HepG2 (cell line): ENCODE measurements around the gene TNS1. TPM values are rescaled to one million over a fixed set of nuclear protein-coding genes. Genes with fewer than 3 reads are reported as not detected.

Experiments
- ATAC-seq: fragments of 200-7000 bp; cut with Tn5 transposase; 3 replicates; pipeline ENCODE4 v1.9.1; 2020; ENCODE audit warnings: mild to moderate bottlenecking, moderate library complexity
- BruUV-seq: library from RNA; stranded (reverse); fragments of 400-500 nt; replicated peaks from 2 replicates; lab custom pipeline; 2021; lab: Mats Ljungman, UMichigan
- CTCF ChIA-PET: fragments of 300-600 bp; formaldehyde crosslinking; extraction: SDS; loops from one replicate; lab custom pipeline; 2021; ENCODE audit warnings: low total read pairs, inconsistent platforms, low intra/inter-chr PET ratio; lab: Yijun Ruan, JAX
- POLR2A ChIA-PET: fragments of 350-600 bp; sonication (Branson Sonifier 250); formaldehyde crosslinking; loops from one replicate; lab custom pipeline; 2020; ENCODE audit warnings: antibody characterized with exemption, inconsistent platforms; lab: Yijun Ruan, JAX
- DNase-seq: peaks from one replicate; pipeline ENCODE4 v3.0.0-alpha.2; 2015; ENCODE audit warnings: low spot score
- FAIRE-seq: peaks from 3 replicates; lab custom pipeline; 2011; peaks lifted over from hg19 to GRCh38; lab: Jason Lieb, UNC
- H2AFZ ChIP-seq: one replicate; pipeline ENCODE4 v1.6.1; 2011; ENCODE audit warnings: low read length, inconsistent platforms
- H3K27ac ChIP-seq: fragments of 300-600 bp; 3 replicates; pipeline ENCODE4 v1.8.0; 2011; ENCODE audit warnings: mixed run types, mild to moderate bottlenecking, mixed read lengths, low read length, inconsistent platforms; ENCODE audit not compliant: insufficient read depth; ENCODE audit errors: extremely low read length
- H3K27me3 ChIP-seq, 2 experiments: fragments of 200-600 bp in 1 of 2; 2 replicates in 1 of 2; 3 replicates in 1 of 2; pipeline versions ENCODE4 v1.6.0 to v1.8.0; 2011; ENCODE audit warnings: low read length in 2 of 2, mild to moderate bottlenecking in 2 of 2, moderate library complexity in 2 of 2, inconsistent platforms in 1 of 2; ENCODE audit not compliant: insufficient read depth in 2 of 2, control insufficient read depth in 1 of 2
- H3K36me3 ChIP-seq, 2 experiments: fragments of 200-600 bp in 1 of 2; replicated peaks in 1 of 2; 2 replicates in 1 of 2; 3 replicates in 1 of 2; pipeline versions ENCODE4 v1.5.1 to v1.8.0; 2011; ENCODE audit warnings: low read length in 2 of 2, inconsistent platforms in 1 of 2; ENCODE audit not compliant: insufficient read depth in 2 of 2, control insufficient read depth in 1 of 2
- H3K4me1 ChIP-seq: 2 replicates; pipeline ENCODE4 v1.5.1; 2012; ENCODE audit warnings: low read length, inconsistent platforms; ENCODE audit not compliant: insufficient read depth
- H3K4me2 ChIP-seq: 2 replicates; pipeline ENCODE4 v1.6.0; 2011; ENCODE audit warnings: low read depth, low read length, inconsistent platforms
- H3K4me3 ChIP-seq, 3 experiments: fragments of 200-600 bp in 1 of 3; sonication (generic), shearing (Covaris generic) in 1 of 3; replicated peaks in 1 of 3; 2 replicates each; pipeline ENCODE4 v1.5.1; 2011 to 2016; ENCODE audit warnings: low read length in 3 of 3, inconsistent platforms in 2 of 3, low read depth in 2 of 3, mild to moderate bottlenecking in 2 of 3, control low read depth in 1 of 3, mixed read lengths in 1 of 3; ENCODE audit not compliant: insufficient read depth in 1 of 3
- H3K79me2 ChIP-seq: one replicate; pipeline ENCODE4 v1.6.1; 2011; ENCODE audit warnings: low read length, inconsistent platforms; ENCODE audit not compliant: insufficient read depth
- H3K9ac ChIP-seq: 2 replicates; pipeline ENCODE4 v1.6.0; 2011; ENCODE audit warnings: mild to moderate bottlenecking, low read depth, low read length, inconsistent platforms; ENCODE audit not compliant: insufficient read depth
- H3K9me3 ChIP-seq: 2 replicates; pipeline ENCODE4 v1.5.1; 2012; ENCODE audit warnings: mild to moderate bottlenecking, low read length
- H4K20me1 ChIP-seq: 2 replicates; pipeline ENCODE4 v1.6.0; 2011; ENCODE audit warnings: inconsistent platforms, mild to moderate bottlenecking, low read length, moderate library complexity; ENCODE audit not compliant: insufficient read depth
- AGO2 ChIP-seq: fragments of 200-400 bp; formaldehyde crosslinking; optimal IDR thresholded peaks from 2 replicates; pipeline ENCODE3; 2017; ENCODE audit warnings: mild to moderate bottlenecking, low read depth, low read length, moderate library complexity
- DNMT1 ChIP-seq: sonication (generic); formaldehyde crosslinking; IDR thresholded peaks from 2 replicates; pipeline ENCODE4 v1.5.1; 2020; ENCODE audit warnings: mild to moderate bottlenecking, missing genetic modification reagents
- ETV5 ChIP-seq: IDR thresholded peaks from 2 replicates; pipeline ENCODE4 v1.6.1; 2018; ENCODE audit warnings: missing biosample characterization, missing genetic modification reagents, inconsistent platforms, borderline replicate concordance
- PRPF4 ChIP-seq: fragments of 200-400 bp; formaldehyde crosslinking; IDR thresholded peaks from 2 replicates; pipeline ENCODE4 v1.6.1; 2016; ENCODE audit warnings: low read length, low read depth; ENCODE audit not compliant: poor library complexity, severe bottlenecking
- ZMAT3 ChIP-seq: sonication (generic); formaldehyde crosslinking; conservative IDR thresholded peaks from 2 replicates; pipeline ENCODE4 v1.7.0; 2021; ENCODE audit warnings: missing genetic modification reagents
- ZNF607 ChIP-seq: sonication (generic); formaldehyde crosslinking; IDR thresholded peaks from 2 replicates; pipeline ENCODE4 v1.5.1; 2020; ENCODE audit warnings: missing genetic modification reagents, mild to moderate bottlenecking, borderline replicate concordance
- WGBS: methylation state at CpG from one replicate; pipeline ENCODE4 v1.1.6; 2017; ENCODE audit warnings: low lambda C conversion rate; 5-methylcytosine and 5-hydroxymethylcytosine counted together
- in situ Hi-C: cut with HindIII; loops from 2 replicates; pipeline ENCODE4 v1.10.0; 2017; ENCODE audit warnings: low pct_unique_long_range_greater_than_20kb; ENCODE audit not compliant: extremely low pct_ligation_motif_present
- intact Hi-C: fragments of 100-400 bp; cut with micrococcal nuclease; formaldehyde crosslinking; loops from one replicate; pipeline ENCODE4 v1.10.0; 2022; ENCODE audit not compliant: unreplicated experiment
- polyA plus RNA-seq, 8 experiments: library from polyadenylated mRNA; depleted of rRNA in 3 of 8; stranded (reverse) in 7 of 8; unstranded in 1 of 8; fragments of >200 nt; fragmentation: Illumina TruSeq in 4 of 8; extraction: Trizol in 4 of 8; gene quantifications; 2 replicates each; pipeline versions ENCODE4 v1.2.1 to v1.2.3, GENCODE V29; 2011 to 2016; ENCODE audit warnings: low read depth in 4 of 8, missing spikeins in 1 of 8, mixed read lengths in 1 of 8; ENCODE audit not compliant: insufficient read depth in 1 of 8
- total RNA-seq, 5 experiments: library from RNA; depleted of rRNA; stranded (reverse); fragments of >200 nt; fragmentation: Illumina TruSeq; extraction: Trizol; gene quantifications; 2 replicates each; pipeline ENCODE4 v1.2.3, GENCODE V29; 2016; ENCODE audit warnings: low read depth in 1 of 5
- TF ChIP-seq, protein P1 (sequence below): sonication (generic); formaldehyde crosslinking; IDR thresholded peaks from 2 replicates; pipeline ENCODE4 v1.9.0; 2021; ENCODE audit warnings: missing genetic modification reagents, mild to moderate bottlenecking, borderline replicate concordance
- TF ChIP-seq, protein P2 (sequence below): sonication (generic); formaldehyde crosslinking; IDR thresholded peaks from 2 replicates; pipeline ENCODE4 v1.4.0; 2020; ENCODE audit warnings: missing genetic modification reagents

Gene TNS1
- total and polyA plus RNA-seq, 2 of the 13 experiments (the other 11 are each of a cell fraction or from before 2014, with no cell fraction given): 1.9 to 118 TPM

DNA sequence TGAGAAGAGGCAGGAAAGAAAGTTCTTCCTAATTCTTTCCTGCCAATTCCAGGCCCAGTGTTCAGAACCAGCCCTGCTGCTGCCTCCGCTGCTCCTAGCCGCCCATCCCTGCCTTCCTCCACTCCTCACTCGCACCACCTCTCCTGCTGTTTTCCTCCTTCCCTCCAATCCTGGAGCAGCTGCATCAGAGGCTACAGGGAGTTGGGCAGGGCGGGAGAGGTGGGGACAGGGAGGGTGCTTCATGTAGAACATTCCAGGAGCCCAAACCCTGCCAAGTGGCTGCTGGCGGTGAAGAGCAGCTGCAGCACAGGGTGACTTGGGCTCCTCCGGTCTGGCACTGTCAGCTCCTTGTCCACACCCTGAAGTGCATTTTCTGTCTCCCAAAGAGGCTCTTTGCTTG lies 176.3 kb downstream of the TNS1 start:
- CTCF ChIA-PET: no interaction called here
- TF ChIP-seq, protein P1, sequence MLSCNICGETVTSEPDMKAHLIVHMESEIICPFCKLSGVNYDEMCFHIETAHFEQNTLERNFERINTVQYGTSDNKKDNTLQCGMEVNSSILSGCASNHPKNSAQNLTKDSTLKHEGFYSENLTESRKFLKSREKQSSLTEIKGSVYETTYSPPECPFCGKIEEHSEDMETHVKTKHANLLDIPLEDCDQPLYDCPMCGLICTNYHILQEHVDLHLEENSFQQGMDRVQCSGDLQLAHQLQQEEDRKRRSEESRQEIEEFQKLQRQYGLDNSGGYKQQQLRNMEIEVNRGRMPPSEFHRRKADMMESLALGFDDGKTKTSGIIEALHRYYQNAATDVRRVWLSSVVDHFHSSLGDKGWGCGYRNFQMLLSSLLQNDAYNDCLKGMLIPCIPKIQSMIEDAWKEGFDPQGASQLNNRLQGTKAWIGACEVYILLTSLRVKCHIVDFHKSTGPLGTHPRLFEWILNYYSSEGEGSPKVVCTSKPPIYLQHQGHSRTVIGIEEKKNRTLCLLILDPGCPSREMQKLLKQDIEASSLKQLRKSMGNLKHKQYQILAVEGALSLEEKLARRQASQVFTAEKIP (CRISPR knock-in tag): no peak
- TF ChIP-seq ETV5 (CRISPR knock-in tag) (no peak), PRPF4 (no peak), AGO2 (peak; percentile 8), ZNF607 (CRISPR knock-in tag) (no peak), ZMAT3 (CRISPR knock-in tag) (no peak), DNMT1 (CRISPR knock-in tag) (no peak)
- TF ChIP-seq, protein P2, sequence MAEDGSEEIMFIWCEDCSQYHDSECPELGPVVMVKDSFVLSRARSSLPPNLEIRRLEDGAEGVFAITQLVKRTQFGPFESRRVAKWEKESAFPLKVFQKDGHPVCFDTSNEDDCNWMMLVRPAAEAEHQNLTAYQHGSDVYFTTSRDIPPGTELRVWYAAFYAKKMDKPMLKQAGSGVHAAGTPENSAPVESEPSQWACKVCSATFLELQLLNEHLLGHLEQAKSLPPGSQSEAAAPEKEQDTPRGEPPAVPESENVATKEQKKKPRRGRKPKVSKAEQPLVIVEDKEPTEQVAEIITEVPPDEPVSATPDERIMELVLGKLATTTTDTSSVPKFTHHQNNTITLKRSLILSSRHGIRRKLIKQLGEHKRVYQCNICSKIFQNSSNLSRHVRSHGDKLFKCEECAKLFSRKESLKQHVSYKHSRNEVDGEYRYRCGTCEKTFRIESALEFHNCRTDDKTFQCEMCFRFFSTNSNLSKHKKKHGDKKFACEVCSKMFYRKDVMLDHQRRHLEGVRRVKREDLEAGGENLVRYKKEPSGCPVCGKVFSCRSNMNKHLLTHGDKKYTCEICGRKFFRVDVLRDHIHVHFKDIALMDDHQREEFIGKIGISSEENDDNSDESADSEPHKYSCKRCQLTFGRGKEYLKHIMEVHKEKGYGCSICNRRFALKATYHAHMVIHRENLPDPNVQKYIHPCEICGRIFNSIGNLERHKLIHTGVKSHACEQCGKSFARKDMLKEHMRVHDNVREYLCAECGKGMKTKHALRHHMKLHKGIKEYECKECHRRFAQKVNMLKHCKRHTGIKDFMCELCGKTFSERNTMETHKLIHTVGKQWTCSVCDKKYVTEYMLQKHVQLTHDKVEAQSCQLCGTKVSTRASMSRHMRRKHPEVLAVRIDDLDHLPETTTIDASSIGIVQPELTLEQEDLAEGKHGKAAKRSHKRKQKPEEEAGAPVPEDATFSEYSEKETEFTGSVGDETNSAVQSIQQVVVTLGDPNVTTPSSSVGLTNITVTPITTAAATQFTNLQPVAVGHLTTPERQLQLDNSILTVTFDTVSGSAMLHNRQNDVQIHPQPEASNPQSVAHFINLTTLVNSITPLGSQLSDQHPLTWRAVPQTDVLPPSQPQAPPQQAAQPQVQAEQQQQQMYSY (CRISPR knock-in tag): no peak
- H2AFZ ChIP-seq: no peak overlapping the region
- no peaks in the 10 kb centered on the region for H3K4me1 ChIP-seq
- peaks cover 6 to 16% of the 10 kb centered on the region in 2 experiments; a peak in 4 of 5 replicates for H3K36me3 ChIP-seq
- no peak overlapping the region for H3K9ac ChIP-seq
- no peaks in the 10 kb centered on the region for H3K9me3 ChIP-seq
- in situ Hi-C loops: no loop called here
- no TSS peak for BruUV-seq
- ATAC-seq (no peak), FAIRE-seq (no peak), DNase-seq (no peak)
- WGBS: 90% methylated on average over 6 of the region's 6 CpGs
- H3K27ac ChIP-seq: no peak overlapping the region
- H3K4me3 ChIP-seq: no peak overlapping the region
- H4K20me1 ChIP-seq: peaks cover 11% of the 10 kb centered on the region; the same call in 1 of the 2 replicates
- H3K27me3 ChIP-seq: no peaks in the 10 kb centered on the region
- intact Hi-C loops: no loop called here
- H3K4me2 ChIP-seq: no peak overlapping the region
- H3K79me2 ChIP-seq: no peaks in the 10 kb centered on the region
- POLR2A ChIA-PET: no interaction called here
